Pancreas (tissue), 10 donors: ENCODE data around the gene ANAPC5. TPM values are rescaled to one million over a fixed set of nuclear protein-coding genes. Genes with fewer than 3 reads are reported as not detected.

Experiments
- ATAC-seq, 4 donors: fragments of 200-7000 bp; cut with Tn5 transposase; one replicate each; pipeline versions ENCODE4 v1.8.0 to v1.9.1; 2020; ENCODE audit warnings: mild to moderate bottlenecking in 4 of 4, moderate library complexity in 4 of 4
- DNase-seq, 6 donors: peaks; one replicate each; pipeline ENCODE4 v3.0.0-alpha.2; 2020
- FAIRE-seq: peaks from 2 replicates; lab custom pipeline; 2012; peaks lifted over from hg19 to GRCh38; lab: Jason Lieb, UNC
- H3K27ac ChIP-seq, 4 donors: fragments of 200-600 bp; sonication (generic); 1 replicate in 3 of 4; 2 replicates in 1 of 4; pipeline versions ENCODE4 v1.5.0 to v1.8.0; 2020
- H3K27me3 ChIP-seq, 4 donors: fragments of 200-600 bp; one replicate each; pipeline ENCODE4 v1.8.0; 2021
- H3K36me3 ChIP-seq, 3 donors: fragments of 200-600 bp; sonication (generic) in 1 of 3; one replicate each; pipeline versions ENCODE4 v1.5.0 to v1.8.0; 2020 to 2021
- H3K4me1 ChIP-seq, 3 donors: fragments of 200-600 bp; one replicate each; pipeline ENCODE4 v1.8.0; 2021
- H3K4me3 ChIP-seq, 4 donors: fragments of 200-600 bp; sonication (generic) in 2 of 4; one replicate each; pipeline versions ENCODE4 v1.5.0 to v1.8.0; 2020 to 2021
- H3K9me3 ChIP-seq, 4 donors: fragments of 200-600 bp; one replicate each; pipeline ENCODE4 v1.8.0; 2021
- WGBS, 2 donors: extraction: QIAGEN DNeasy Blood & Tissue Kit; methylation state at CpG; one replicate each; pipeline ENCODE4 v1.1.7; 2013; 5-methylcytosine and 5-hydroxymethylcytosine counted together
- intact Hi-C, 3 donors: fragments of 100-400 bp; cut with DNase I; formaldehyde crosslinking; loops; one replicate each; pipeline versions ENCODE4 v1.11.1 to v1.14.2; 2022
- polyA plus RNA-seq, 2 donors: library from polyadenylated mRNA; stranded (reverse); fragments of 200-250 nt; gene quantifications; one replicate each; pipeline ENCODE4 v1.2.3, GENCODE V29; 2013
- total RNA-seq, 6 donors: library from RNA; stranded (reverse); fragmentation: NEBNext Ultra II Directional in 4 of 6; extraction: Animal tissue kit (Norgen Biotek cat#: 25700) in 4 of 6; gene quantifications; one replicate each; pipeline versions ENCODE4 v1.2.1 to v1.2.4, GENCODE V29; 2021 to 2023
- TF ChIP-seq, protein P1 (sequence below), 4 donors: fragments of 200-600 bp; sonication (generic) in 3 of 4; IDR thresholded peaks; one replicate each; pipeline versions ENCODE4 v1.5.0 to v1.8.0; 2021; ENCODE audit warnings: antibody characterized with exemption in 4 of 4
- donor health status: healthy with polysubstance abuse.
- donor health status: DM: no; HTN: no; CAD: no; lungs with moderate emphysema.
- donor health status: DM: no; HTN: no; CAD: no.
- donor health status: control.
- donor health status: control.
- donor health status: Bipolar disorder and iron deficiency.
- donor health status: DM: yes; HTN: yes; CAD: no.
- donor health status: DM: no; HTN: no; CAD: no.
- donor health status: DM: no; HTN: no; CAD: no.
- donor health status: DM: yes; HTN: yes; CAD: no.

The ANAPC5 gene
- total and polyA plus RNA-seq, 8 donors: 58.0 to 183 (median 75.4) TPM

DNA sequence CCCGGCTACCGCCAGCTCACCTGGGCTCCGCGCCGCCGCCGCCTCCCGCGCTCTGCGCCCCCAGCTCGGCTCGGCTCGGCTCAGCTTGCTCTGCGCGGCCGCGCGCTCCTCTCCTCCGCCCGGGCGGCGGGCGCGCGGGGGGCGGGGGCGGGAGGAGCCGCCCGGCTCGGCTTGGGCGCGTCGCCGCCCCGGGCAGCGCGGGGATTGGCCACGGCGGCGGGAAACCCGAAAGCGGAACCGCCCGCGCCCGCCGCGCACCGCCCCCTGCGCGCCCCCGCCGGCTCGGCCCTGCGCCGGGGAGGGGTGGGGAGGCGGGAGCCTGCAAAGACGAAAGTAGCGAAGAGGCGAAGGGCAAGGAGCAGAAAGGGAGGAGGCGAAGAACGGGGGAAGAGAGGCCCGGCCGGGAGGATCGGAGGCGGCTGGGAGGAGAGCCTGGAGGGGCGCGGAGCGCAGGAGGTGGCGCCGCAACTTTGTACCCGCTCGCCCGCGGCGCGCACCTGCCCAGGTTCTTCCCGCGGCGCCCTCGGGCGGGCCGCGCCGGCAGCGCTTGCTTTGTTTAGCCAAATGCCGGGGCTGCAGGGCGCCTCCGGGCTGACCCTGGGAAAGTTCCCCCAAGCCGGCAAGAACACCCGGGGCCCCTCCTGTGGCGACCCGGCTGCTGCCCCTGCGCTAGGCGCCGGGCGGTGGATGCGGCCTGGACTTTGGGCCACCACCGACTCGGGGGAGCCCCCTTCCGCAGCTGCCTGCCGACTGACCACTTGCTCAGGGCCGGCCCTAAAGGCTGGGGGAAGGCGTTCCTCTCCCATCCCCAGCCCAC lies 55.4 kb downstream of the ANAPC5 start, which contains the start of gene CAMKK2:
TSS of gene CAMKK2 (minus strand) at position 92 of the 817 bp plus-strand sequence. CDS start 22,183 bp downstream, outside the sequence.
- FAIRE-seq (no peak), DNase-seq (peak; percentile 78 to 93 (median 85)), ATAC-seq (peak; percentile 88 to 95 (median 94))
- Histone ChIP-seq H3K36me3 (no peaks in the 10 kb centered on the region), H3K4me3 (peak within 1 kb of the TSS; percentile 94 to 99 (median 98)), H3K27me3 (no peaks in the 10 kb centered on the region), H3K9me3 (no peaks in the 10 kb centered on the region), H3K27ac (peak within 1 kb of the TSS; percentile 70 to 88 (median 78)), H3K4me1 (peaks cover 0 to 16% (median 0%) of the 10 kb centered on the region in 3 donors)
- intact Hi-C loops: no loop called here
- TF ChIP-seq, protein P1, sequence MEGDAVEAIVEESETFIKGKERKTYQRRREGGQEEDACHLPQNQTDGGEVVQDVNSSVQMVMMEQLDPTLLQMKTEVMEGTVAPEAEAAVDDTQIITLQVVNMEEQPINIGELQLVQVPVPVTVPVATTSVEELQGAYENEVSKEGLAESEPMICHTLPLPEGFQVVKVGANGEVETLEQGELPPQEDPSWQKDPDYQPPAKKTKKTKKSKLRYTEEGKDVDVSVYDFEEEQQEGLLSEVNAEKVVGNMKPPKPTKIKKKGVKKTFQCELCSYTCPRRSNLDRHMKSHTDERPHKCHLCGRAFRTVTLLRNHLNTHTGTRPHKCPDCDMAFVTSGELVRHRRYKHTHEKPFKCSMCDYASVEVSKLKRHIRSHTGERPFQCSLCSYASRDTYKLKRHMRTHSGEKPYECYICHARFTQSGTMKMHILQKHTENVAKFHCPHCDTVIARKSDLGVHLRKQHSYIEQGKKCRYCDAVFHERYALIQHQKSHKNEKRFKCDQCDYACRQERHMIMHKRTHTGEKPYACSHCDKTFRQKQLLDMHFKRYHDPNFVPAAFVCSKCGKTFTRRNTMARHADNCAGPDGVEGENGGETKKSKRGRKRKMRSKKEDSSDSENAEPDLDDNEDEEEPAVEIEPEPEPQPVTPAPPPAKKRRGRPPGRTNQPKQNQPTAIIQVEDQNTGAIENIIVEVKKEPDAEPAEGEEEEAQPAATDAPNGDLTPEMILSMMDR (IDR thresholded peaks at IDR 0.05): no peak
- WGBS, 2 donors: 0% methylated on average over 41 to 104 of the region's 104 CpGs

DNA sequence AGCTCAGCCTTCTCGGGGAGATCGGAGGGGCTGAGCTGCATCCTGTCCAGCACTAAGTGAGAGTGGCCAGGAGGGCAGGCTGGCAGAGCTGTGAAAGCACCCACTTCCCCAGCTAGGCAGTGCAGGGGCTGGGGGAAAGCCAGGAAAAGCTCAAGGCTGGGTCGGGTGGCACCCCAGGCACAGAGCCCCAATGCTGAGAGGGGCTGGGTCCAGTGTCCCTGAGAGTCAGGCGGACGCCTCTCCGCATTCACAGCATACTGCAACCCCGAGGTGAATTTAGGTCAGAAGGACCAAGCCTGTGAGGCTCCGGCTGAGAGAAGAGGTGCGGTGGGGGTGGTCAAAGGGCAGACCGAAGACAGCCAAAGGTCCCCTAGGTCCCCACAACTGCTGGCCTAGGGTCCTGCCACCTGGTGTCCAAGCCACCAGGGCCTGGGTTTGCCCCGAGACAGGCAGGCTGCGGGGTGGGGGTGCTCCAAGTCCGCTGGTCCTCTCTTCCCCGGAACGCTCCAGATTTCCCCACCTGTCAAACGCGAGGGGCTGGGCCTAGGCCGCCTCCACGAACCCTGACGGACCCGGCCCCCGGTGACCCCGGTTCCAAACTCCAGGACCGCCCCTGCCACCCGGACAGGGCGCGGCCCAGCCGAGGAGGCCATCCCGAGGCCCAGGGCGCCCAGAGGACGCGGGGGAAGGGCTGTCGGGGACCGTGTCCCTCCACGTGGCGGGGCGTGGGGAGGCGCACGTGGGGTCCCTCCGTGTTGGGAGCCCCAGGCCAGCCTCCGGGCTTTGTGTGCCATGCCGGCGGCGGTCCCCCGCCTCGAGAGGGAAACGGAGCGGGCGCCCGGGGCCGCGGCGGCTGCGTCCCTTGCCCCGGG lies 56.2 kb downstream of the ANAPC5 start:
- peaks cover 0 to 16% (median 0%) of the 10 kb centered on the region in 3 donors for H3K4me1 ChIP-seq
- no peaks in the 10 kb centered on the region for H3K9me3 ChIP-seq
- peak; percentile 29 to 84 (median 55) for DNase-seq
- 0 to 1% methylated on average over 35 to 55 of the region's 55 CpGs for WGBS, 2 donors
- TF ChIP-seq, protein P1 (IDR thresholded peaks at IDR 0.05): no peak
- H3K4me3 ChIP-seq: peak overlapping the region; percentile 94 to 99 (median 98)
- intact Hi-C loops: no loop called here
- FAIRE-seq: no peak
- peak; percentile 9 to 29 (median 12) for ATAC-seq
- peak overlapping the region; percentile 55 to 81 (median 74) for H3K27ac ChIP-seq
- no peaks in the 10 kb centered on the region for H3K27me3 ChIP-seq
- H3K36me3 ChIP-seq: no peaks in the 10 kb centered on the region

DNA sequence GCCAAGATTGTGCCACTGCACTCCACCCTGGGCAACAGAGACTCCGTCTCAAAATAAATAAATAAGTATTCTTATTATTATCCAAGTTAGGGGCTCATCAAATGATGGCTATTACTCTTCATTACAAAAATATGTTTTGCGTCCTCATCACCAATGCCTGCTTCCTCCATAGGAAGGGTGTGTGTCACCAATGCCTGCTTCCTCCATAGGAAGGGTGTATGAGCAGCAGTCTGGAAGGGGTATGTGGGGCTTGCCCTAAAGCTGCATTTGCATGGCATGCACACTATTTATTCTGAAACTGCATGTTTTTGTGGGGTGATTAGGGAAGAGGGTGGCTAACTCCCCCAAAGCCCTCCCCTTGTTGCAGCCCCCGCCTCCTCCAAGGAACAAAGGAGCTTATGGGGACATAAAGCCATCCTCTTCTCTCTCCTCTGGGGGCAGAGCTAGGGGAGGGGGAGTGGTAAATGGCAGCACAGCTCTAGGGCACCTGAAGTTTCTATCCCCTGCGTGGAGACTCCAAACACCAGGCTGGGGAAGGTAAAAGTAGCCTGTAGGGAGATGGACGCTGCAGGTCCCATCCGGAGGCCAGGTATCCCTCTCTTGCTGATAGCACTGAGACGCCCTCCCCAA lies 57.0 kb downstream of the ANAPC5 start:
- no peaks in the 10 kb centered on the region for H3K9me3 ChIP-seq
- no peaks in the 10 kb centered on the region for H3K36me3 ChIP-seq
- WGBS, 2 donors: 32 to 40% methylated on average over 7 of the region's 7 CpGs
- TF ChIP-seq, protein P1 (IDR thresholded peaks at IDR 0.05): no peak
- FAIRE-seq (no peak), DNase-seq (no peak), ATAC-seq (no peak)
- intact Hi-C loops: no loop called here
- peaks cover 0 to 13% (median 0%) of the 10 kb centered on the region in 3 donors for H3K4me1 ChIP-seq
- H3K27me3 ChIP-seq: no peaks in the 10 kb centered on the region
- H3K4me3 ChIP-seq: peak overlapping the region; percentile 94 to 99 (median 98)
- H3K27ac ChIP-seq: no peak overlapping the region

DNA sequence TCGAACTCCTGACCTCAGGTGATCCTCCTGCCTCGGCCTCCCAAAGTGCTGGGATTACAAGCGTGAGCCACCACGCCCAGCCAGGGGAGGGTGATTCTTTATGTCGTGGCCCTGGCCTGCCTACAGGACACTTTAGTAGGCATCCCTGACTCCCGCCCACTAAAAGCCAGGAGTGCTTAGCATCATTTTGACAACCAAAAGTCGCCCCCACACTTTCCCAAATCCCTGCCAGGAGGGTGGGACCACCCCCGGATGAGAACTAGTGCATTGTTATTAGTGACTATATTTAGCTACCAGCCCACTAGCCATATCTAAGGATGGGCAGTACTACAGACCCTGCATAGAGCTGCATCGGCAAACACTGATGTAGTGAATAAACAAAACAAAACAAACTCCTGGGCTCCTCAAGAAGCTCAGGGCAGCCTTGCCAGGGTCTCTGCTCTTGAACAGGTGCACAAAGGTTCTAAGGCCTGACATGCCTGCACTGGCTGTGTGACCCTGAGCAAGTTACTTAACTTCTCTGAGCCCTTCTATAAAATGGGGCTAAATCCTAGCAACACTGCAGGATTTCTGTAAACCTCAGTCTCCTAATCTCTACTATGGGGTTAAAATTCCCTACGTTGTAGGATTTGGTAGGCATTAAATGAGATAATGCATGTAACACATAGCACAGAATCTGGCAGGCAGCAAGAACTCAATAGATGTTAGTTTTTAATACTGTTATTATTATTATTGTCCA lies 57.9 kb downstream of the ANAPC5 start:
- TF ChIP-seq, protein P1 (IDR thresholded peaks at IDR 0.05): no peak
- intact Hi-C loops: no loop called here
- ATAC-seq (no peak), FAIRE-seq (no peak), DNase-seq (no peak)
- Histone ChIP-seq H3K27ac (no peak overlapping the region), H3K9me3 (no peaks in the 10 kb centered on the region), H3K4me1 (peaks cover 0 to 13% (median 0%) of the 10 kb centered on the region in 3 donors), H3K4me3 (no peak overlapping the region), H3K36me3 (no peaks in the 10 kb centered on the region), H3K27me3 (no peaks in the 10 kb centered on the region)
- WGBS, 2 donors: 89 to 92% methylated on average over 9 to 10 of the region's 10 CpGs
